Measurements from ENCODE around the gene PLP2. TPM values are rescaled to one million over a fixed set of nuclear protein-coding genes. Genes with fewer than 3 reads are reported as not detected.
"Not testable (repeated sequence)": the region's sequence is repeated elsewhere in the genome, so short reads cannot be mapped to it uniquely, and the experiment has no call there.

Gene PLP2
- total RNA-seq, 1 experiment from 2014 or later: 94.5 TPM

- ChIA-PET POLR2A (ENCODE audit: unreplicated experiment) (no interaction called here), CTCF (no interaction called here)
- Histone ChIP-seq H3K9me3 (ENCODE audit: insufficient read depth, low read depth) (no peaks in the 10 kb centered on the region), H3K27ac (no peak overlapping the region), H3K36me3 (ENCODE audit: low read depth) (no peaks in the 10 kb centered on the region), H4K20me1 (ENCODE audit: insufficient read depth) (no peaks in the 10 kb centered on the region), H3K27me3 (ENCODE audit: insufficient read depth, low read depth) (no peaks in the 10 kb centered on the region), H3F3A (ENCODE audit: insufficient read depth, low read depth) (no peaks in the 10 kb centered on the region), H3K79me2 (ENCODE audit: low read depth) (no peaks in the 10 kb centered on the region), H3K4me2 (no peak overlapping the region), H3K4me1 (replicated peaks; ENCODE audit: insufficient read depth) (no peaks in the 10 kb centered on the region), H3K9me2 (ENCODE audit: insufficient read depth) (no peaks in the 10 kb centered on the region), H3K4me3 (no peak overlapping the region), H2AFZ (no peak overlapping the region)
- no peak for DNase-seq
- no TSS peak for BruUV-seq (replicated peaks)
- no peak for TF ChIP-seq CTCF (conservative IDR thresholded peaks at IDR 0.05)
- TF ChIP-seq EZH2 (IDR thresholded peaks at IDR 0.05; ENCODE audit: low read depth): no peak
- intact Hi-C loops (cut with micrococcal nuclease; ENCODE audit: unreplicated experiment): no loop called here
These were observed 32.0 kb upstream of the PLP2 start for GRCh38 chrX:49139713-49140112.

GRCh38 chrX:49142264-49142663 is 29.4 kb upstream of the PLP2 start:
- POLR2A ChIA-PET (ENCODE audit: unreplicated experiment); DNase-seq; BruUV-seq (replicated peaks): not testable (repeated sequence)

GRCh38 chrX:49143154-49143553 is 28.5 kb upstream of the PLP2 start:
- H3K79me2 ChIP-seq (ENCODE audit: low read depth); POLR2A ChIA-PET (ENCODE audit: unreplicated experiment); H3K9me3 ChIP-seq (ENCODE audit: insufficient read depth, low read depth); intact Hi-C loops (cut with micrococcal nuclease; ENCODE audit: unreplicated experiment); DNase-seq; H3K4me1 ChIP-seq (replicated peaks; ENCODE audit: insufficient read depth); H3K9me2 ChIP-seq (ENCODE audit: insufficient read depth); H2AFZ ChIP-seq; H3K36me3 ChIP-seq (ENCODE audit: low read depth); CTCF ChIA-PET; H3K4me2 ChIP-seq; H3K27me3 ChIP-seq (ENCODE audit: insufficient read depth, low read depth); H3K4me3 ChIP-seq; BruUV-seq (replicated peaks); H3F3A ChIP-seq (ENCODE audit: insufficient read depth, low read depth); H3K27ac ChIP-seq; H4K20me1 ChIP-seq (ENCODE audit: insufficient read depth): not testable (repeated sequence)

More at GRCh38 chrX:49142264-49142663, 29.4 kb upstream of the PLP2 start:
- H4K20me1 ChIP-seq (ENCODE audit: insufficient read depth); H3K4me2 ChIP-seq; H3K4me3 ChIP-seq; H3K27me3 ChIP-seq (ENCODE audit: insufficient read depth, low read depth); H3K9me3 ChIP-seq (ENCODE audit: insufficient read depth, low read depth); H3F3A ChIP-seq (ENCODE audit: insufficient read depth, low read depth); H3K4me1 ChIP-seq (replicated peaks; ENCODE audit: insufficient read depth); H3K36me3 ChIP-seq (ENCODE audit: low read depth); H2AFZ ChIP-seq; H3K9me2 ChIP-seq (ENCODE audit: insufficient read depth); intact Hi-C loops (cut with micrococcal nuclease; ENCODE audit: unreplicated experiment); H3K27ac ChIP-seq; H3K79me2 ChIP-seq (ENCODE audit: low read depth): not testable (repeated sequence)
- CTCF ChIA-PET: interaction anchor here (0.6 kb wide), 1 partner anchor 17 kb away, joined by 5 read pairs; no protein-coding TSS in a partner anchor

DNA sequence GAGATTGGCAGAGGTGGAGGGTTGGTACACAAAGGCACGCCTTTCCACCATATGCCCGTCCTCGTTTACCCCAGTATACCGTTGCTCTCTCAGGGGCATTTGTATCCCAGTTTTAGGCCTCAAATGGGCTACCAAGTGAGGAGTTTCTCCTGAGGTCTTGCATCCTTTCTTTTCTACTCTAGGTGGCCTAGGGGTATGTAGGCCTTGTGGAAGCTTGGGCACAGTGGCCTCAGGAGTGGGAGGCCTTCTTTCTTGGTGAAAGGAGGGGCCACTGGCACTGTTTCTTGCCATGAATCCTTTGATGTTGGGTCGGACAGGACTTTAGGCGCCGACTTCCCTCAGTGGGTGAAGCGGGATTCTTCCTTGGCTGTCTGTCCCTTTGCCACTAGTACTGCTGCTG is 24.4 kb upstream of the PLP2 start:
- no TSS peak for BruUV-seq (replicated peaks)
- POLR2A ChIA-PET (ENCODE audit: unreplicated experiment): no interaction called here
- no peak overlapping the region for H3K4me2 ChIP-seq
- TF ChIP-seq EZH2 (IDR thresholded peaks at IDR 0.05; ENCODE audit: low read depth) (no peak), CTCF (conservative IDR thresholded peaks at IDR 0.05) (no peak)
- H3F3A ChIP-seq (ENCODE audit: insufficient read depth, low read depth): no peaks in the 10 kb centered on the region
- intact Hi-C loops (cut with micrococcal nuclease; ENCODE audit: unreplicated experiment): no loop called here
- H3K9me3 ChIP-seq (ENCODE audit: insufficient read depth, low read depth): no peaks in the 10 kb centered on the region
- H3K27me3 ChIP-seq (ENCODE audit: insufficient read depth, low read depth): no peaks in the 10 kb centered on the region
- no peak overlapping the region for H3K4me3 ChIP-seq
- no peak for DNase-seq
- H4K20me1 ChIP-seq (ENCODE audit: insufficient read depth): no peaks in the 10 kb centered on the region
- no peaks in the 10 kb centered on the region for H3K79me2 ChIP-seq (ENCODE audit: low read depth)
- no peaks in the 10 kb centered on the region for H3K9me2 ChIP-seq (ENCODE audit: insufficient read depth)
- H3K27ac ChIP-seq: no peak overlapping the region
- no peak overlapping the region for H2AFZ ChIP-seq
- no peaks in the 10 kb centered on the region for H3K36me3 ChIP-seq (ENCODE audit: low read depth)
- CTCF ChIA-PET: no interaction called here
- H3K4me1 ChIP-seq (replicated peaks; ENCODE audit: insufficient read depth): no peaks in the 10 kb centered on the region
